ENCODE data around the gene FSD1.
"Not testable (repeated sequence)": the region's sequence is repeated elsewhere in the genome, so short reads cannot be mapped to it uniquely, and the experiment has no call there.

FSD1 gene

GRCh38 chr19:4342314-4342614 lies 37.9 kb downstream of the FSD1 start:
- Mint-ChIP-seq H3K27me3 (no peaks in the 10 kb centered on the region), H3K36me3 (ENCODE audit: low read depth) (peaks cover 6% of the 10 kb centered on the region), H3K4me3 (peak overlapping the region; percentile 91), H3K4me1 (ENCODE audit: low read depth) (peaks cover 38% of the 10 kb centered on the region), H3K27ac (peak overlapping the region; percentile 98), H3K9me3 (no peaks in the 10 kb centered on the region)

GRCh38 chr19:4342615-4343369 lies 38.4 kb downstream of the FSD1 start:
- no peaks in the 10 kb centered on the region for H3K9me3 Mint-ChIP-seq
- peaks cover 36% of the 10 kb centered on the region for H3K4me1 Mint-ChIP-seq (ENCODE audit: low read depth)
- H3K36me3 Mint-ChIP-seq (ENCODE audit: low read depth), result peaks cover 11% of the 10 kb centered on the region
- peak overlapping the region; percentile 91 for H3K4me3 Mint-ChIP-seq
- H3K27ac Mint-ChIP-seq, result peak overlapping the region; percentile 98
- H3K27me3 Mint-ChIP-seq, result no peaks in the 10 kb centered on the region

GRCh38 chr19:4343370-4344307 lies 39.2 kb downstream of the FSD1 start, which contains the start of gene MPND:
MPND (plus strand) TSS chr19:4343562; CDS start chr19:4343594, 32 bp downstream.
- Mint-ChIP-seq H3K4me1 (ENCODE audit: low read depth) (peaks cover 27% of the 10 kb centered on the region), H3K9me3 (no peaks in the 10 kb centered on the region), H3K36me3 (ENCODE audit: low read depth) (peaks cover 16% of the 10 kb centered on the region), H3K4me3 (peak within 1 kb of the TSS; percentile 91), H3K27ac (peak within 1 kb of the TSS; percentile 98), H3K27me3 (no peaks in the 10 kb centered on the region)

GRCh38 chr19:4345342-4346019 lies 41.1 kb downstream of the FSD1 start:
- Mint-ChIP-seq H3K27ac (no peak overlapping the region), H3K4me1 (ENCODE audit: low read depth) (peaks cover 19% of the 10 kb centered on the region), H3K9me3 (no peaks in the 10 kb centered on the region), H3K4me3 (peak overlapping the region; percentile 33), H3K27me3 (no peaks in the 10 kb centered on the region), H3K36me3 (ENCODE audit: low read depth) (peaks cover 16% of the 10 kb centered on the region)

- Mint-ChIP-seq H3K27ac (no peak overlapping the region), H3K9me3 (no peaks in the 10 kb centered on the region), H3K4me3 (no peak overlapping the region), H3K27me3 (no peaks in the 10 kb centered on the region), H3K36me3 (ENCODE audit: low read depth) (peaks cover 16% of the 10 kb centered on the region), H3K4me1 (ENCODE audit: low read depth) (peaks cover 19% of the 10 kb centered on the region)
These were observed 41.6 kb downstream of the FSD1 start for GRCh38 chr19:4346020-4346383.

- no peak overlapping the region for H3K4me3 Mint-ChIP-seq
- peaks cover 16% of the 10 kb centered on the region for H3K4me1 Mint-ChIP-seq (ENCODE audit: low read depth)
- peaks cover 16% of the 10 kb centered on the region for H3K36me3 Mint-ChIP-seq (ENCODE audit: low read depth)
- no peak overlapping the region for H3K27ac Mint-ChIP-seq
- H3K9me3 Mint-ChIP-seq, result no peaks in the 10 kb centered on the region
- no peaks in the 10 kb centered on the region for H3K27me3 Mint-ChIP-seq
These were observed 43.1 kb downstream of the FSD1 start for GRCh38 chr19:4347521-4347920.

GRCh38 chr19:4349225-4349624 lies 44.8 kb downstream of the FSD1 start:
- not testable (repeated sequence) for H3K9me3 Mint-ChIP-seq; H3K4me1 Mint-ChIP-seq (ENCODE audit: low read depth); H3K27ac Mint-ChIP-seq; H3K27me3 Mint-ChIP-seq; H3K4me3 Mint-ChIP-seq
- H3K36me3 Mint-ChIP-seq (ENCODE audit: low read depth), result peaks cover 16% of the 10 kb centered on the region

- H3K4me3 Mint-ChIP-seq, result no peak overlapping the region
- no peak overlapping the region for H3K27ac Mint-ChIP-seq
- no peaks in the 10 kb centered on the region for H3K9me3 Mint-ChIP-seq
- H3K4me1 Mint-ChIP-seq (ENCODE audit: low read depth), result peaks cover 3% of the 10 kb centered on the region
- no peaks in the 10 kb centered on the region for H3K27me3 Mint-ChIP-seq
- peaks cover 16% of the 10 kb centered on the region for H3K36me3 Mint-ChIP-seq (ENCODE audit: low read depth)
These were observed 45.7 kb downstream of the FSD1 start for GRCh38 chr19:4350111-4350510.

- Mint-ChIP-seq H3K9me3 (no peaks in the 10 kb centered on the region), H3K27me3 (no peaks in the 10 kb centered on the region), H3K4me3 (no peak overlapping the region), H3K36me3 (ENCODE audit: low read depth) (peaks cover 16% of the 10 kb centered on the region), H3K4me1 (ENCODE audit: low read depth) (no peaks in the 10 kb centered on the region), H3K27ac (no peak overlapping the region)
These were observed 46.3 kb downstream of the FSD1 start for GRCh38 chr19:4350726-4351125.

- Mint-ChIP-seq H3K9me3 (no peaks in the 10 kb centered on the region), H3K36me3 (ENCODE audit: low read depth) (peaks cover 6% of the 10 kb centered on the region), H3K27ac (no peak overlapping the region), H3K4me3 (no peak overlapping the region), H3K27me3 (no peaks in the 10 kb centered on the region), H3K4me1 (ENCODE audit: low read depth) (no peaks in the 10 kb centered on the region)
These were observed 48.3 kb downstream of the FSD1 start for GRCh38 chr19:4352701-4353121.

- Mint-ChIP-seq H3K36me3 (ENCODE audit: low read depth) (no peaks in the 10 kb centered on the region), H3K27ac (no peak overlapping the region), H3K27me3 (no peaks in the 10 kb centered on the region), H3K4me1 (ENCODE audit: low read depth) (no peaks in the 10 kb centered on the region), H3K9me3 (no peaks in the 10 kb centered on the region), H3K4me3 (no peak overlapping the region)
These were observed 49.9 kb downstream of the FSD1 start for GRCh38 chr19:4354282-4354681.

GRCh38 chr19:4354897-4355296 lies 50.5 kb downstream of the FSD1 start:
- Mint-ChIP-seq H3K36me3 (ENCODE audit: low read depth) (no peaks in the 10 kb centered on the region), H3K27me3 (no peaks in the 10 kb centered on the region), H3K27ac (no peak overlapping the region), H3K9me3 (no peaks in the 10 kb centered on the region), H3K4me3 (no peak overlapping the region), H3K4me1 (ENCODE audit: low read depth) (no peaks in the 10 kb centered on the region)

- H3K4me1 Mint-ChIP-seq (ENCODE audit: low read depth), result no peaks in the 10 kb centered on the region
- peaks cover 3% of the 10 kb centered on the region for H3K36me3 Mint-ChIP-seq (ENCODE audit: low read depth)
- H3K27ac Mint-ChIP-seq, result no peak overlapping the region
- no peak overlapping the region for H3K4me3 Mint-ChIP-seq
- no peaks in the 10 kb centered on the region for H3K9me3 Mint-ChIP-seq
- H3K27me3 Mint-ChIP-seq, result no peaks in the 10 kb centered on the region
These were observed 52.8 kb downstream of the FSD1 start for GRCh38 chr19:4357095-4357797.

- H3K27ac Mint-ChIP-seq, result no peak overlapping the region
- no peaks in the 10 kb centered on the region for H3K4me1 Mint-ChIP-seq (ENCODE audit: low read depth)
- H3K36me3 Mint-ChIP-seq (ENCODE audit: low read depth), result peaks cover 4% of the 10 kb centered on the region
- H3K9me3 Mint-ChIP-seq, result no peaks in the 10 kb centered on the region
- no peak overlapping the region for H3K4me3 Mint-ChIP-seq
- no peaks in the 10 kb centered on the region for H3K27me3 Mint-ChIP-seq
These were observed 53.5 kb downstream of the FSD1 start for GRCh38 chr19:4357921-4358326.

All from stimulated activated naive CD8-positive, alpha-beta T cell treated with anti-CD3 and anti-CD28 coated beads, Interleukin-15, Interleukin-2, amounts not matched to agents 100 ng/mL and 50 ng/mL, for 24 hours (primary cell).